ENCODE data around the gene MED14.

The MED14 gene

DNA sequence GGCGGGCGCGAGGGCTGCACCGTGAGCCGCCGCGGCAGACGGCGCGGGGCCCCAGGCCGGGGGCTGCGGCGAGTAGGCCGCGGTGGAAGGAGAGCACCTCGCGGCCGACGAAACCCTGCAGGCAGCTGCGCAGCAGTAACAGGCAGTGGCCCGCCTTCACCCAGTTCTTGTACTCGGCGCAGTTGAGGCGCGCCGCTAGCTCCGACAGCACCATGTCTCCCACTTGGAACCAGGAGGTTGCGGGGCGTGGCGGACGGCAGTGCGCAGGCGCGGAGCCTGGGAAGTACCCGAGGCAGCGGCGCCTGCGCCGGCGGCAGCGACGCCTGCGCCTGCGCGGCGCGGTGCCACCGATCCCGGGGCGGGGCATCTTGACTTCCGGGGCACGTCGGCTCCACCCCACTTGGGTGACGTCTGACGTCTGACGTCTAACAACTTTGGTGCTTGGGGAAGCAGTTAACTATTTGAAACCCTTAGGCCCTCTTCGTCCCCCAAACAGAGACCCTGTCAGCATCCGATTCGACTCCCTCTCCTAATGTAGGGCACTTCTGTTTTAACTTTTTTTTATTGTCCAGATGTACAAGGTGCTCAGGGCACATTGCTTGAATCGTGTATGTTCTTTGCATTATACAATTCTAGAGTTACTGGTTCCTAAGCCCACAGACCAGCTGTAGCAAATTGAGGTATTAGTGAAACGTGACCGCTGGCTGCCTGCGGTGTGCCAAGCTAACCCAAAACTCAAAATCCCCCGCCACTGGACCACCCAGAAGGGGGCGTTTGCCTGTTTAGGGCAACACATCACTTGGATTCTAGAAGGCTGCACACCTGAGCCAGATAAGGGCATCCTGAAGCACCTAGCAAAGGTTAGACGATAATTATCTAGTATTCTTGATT lies 87.8 kb downstream of the MED14 start, which contains the start of gene CXorf38:
TSS of gene CXorf38 (minus strand) at position 255 of the 891 bp plus-strand sequence. CDS start at position 214, 41 bp downstream.
- DNase-seq, result peak; percentile 91
- Histone ChIP-seq H3K9me3 (no peaks in the 10 kb centered on the region), H3K4me1 (0 out of 2 replicates have a peak, but pooled peaks cover 2% of the 10 kb centered on the region), H3K4me3 (ENCODE audit: low read depth, low read length) (peak within 1 kb of the TSS; percentile 74), H3K27me3 (no peaks in the 10 kb centered on the region), H3K36me3 (no peaks in the 10 kb centered on the region)
- TF ChIP-seq, protein P1, sequence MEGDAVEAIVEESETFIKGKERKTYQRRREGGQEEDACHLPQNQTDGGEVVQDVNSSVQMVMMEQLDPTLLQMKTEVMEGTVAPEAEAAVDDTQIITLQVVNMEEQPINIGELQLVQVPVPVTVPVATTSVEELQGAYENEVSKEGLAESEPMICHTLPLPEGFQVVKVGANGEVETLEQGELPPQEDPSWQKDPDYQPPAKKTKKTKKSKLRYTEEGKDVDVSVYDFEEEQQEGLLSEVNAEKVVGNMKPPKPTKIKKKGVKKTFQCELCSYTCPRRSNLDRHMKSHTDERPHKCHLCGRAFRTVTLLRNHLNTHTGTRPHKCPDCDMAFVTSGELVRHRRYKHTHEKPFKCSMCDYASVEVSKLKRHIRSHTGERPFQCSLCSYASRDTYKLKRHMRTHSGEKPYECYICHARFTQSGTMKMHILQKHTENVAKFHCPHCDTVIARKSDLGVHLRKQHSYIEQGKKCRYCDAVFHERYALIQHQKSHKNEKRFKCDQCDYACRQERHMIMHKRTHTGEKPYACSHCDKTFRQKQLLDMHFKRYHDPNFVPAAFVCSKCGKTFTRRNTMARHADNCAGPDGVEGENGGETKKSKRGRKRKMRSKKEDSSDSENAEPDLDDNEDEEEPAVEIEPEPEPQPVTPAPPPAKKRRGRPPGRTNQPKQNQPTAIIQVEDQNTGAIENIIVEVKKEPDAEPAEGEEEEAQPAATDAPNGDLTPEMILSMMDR (IDR thresholded peaks at IDR 0.05; ENCODE audit: low read depth, low read length), result no peak

DNA sequence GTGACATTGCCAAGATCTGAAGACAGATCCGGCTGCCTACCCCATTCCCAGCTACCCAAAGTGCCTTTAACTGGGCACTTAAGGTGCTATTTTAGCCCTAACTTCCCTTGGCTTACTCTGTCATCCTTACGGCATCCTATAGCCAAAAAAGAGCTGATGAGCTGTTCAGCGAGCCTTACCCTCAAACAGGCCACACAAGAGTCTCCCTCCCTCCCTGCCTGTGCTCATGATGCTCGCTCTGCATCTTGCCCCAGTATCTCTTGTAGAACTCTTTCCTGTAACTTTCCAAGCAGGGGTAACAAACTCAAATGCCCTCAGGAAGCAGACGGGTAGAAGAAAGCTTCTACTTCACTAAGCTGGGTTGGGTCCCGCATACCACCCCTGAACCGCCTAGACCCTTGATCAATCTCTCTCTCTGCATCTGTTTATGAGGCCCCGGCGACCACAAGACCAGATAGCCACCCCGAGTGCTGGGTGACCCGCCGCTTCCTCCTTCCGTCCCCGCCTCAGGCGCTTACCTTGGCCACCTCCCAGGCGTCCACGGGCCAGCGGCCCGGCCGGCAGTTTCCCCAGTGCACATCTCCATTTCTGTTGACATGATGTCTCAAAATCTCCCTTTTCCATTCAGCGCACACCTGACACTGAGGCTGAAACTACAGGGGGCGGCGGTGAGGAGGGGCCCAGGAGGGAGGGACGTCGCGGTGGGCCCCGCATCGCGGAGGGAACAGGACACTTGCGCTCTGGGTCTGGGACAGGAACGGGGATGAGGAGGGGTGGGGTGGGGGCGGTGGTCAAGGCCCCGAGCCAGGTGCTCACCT lies 88.6 kb downstream of the MED14 start:
- no peaks in the 10 kb centered on the region for H3K36me3 ChIP-seq
- 0 out of 2 replicates have a peak, but pooled peaks cover 2% of the 10 kb centered on the region for H3K4me1 ChIP-seq
- H3K27me3 ChIP-seq, result no peaks in the 10 kb centered on the region
- peak; percentile 21 for DNase-seq
- no peaks in the 10 kb centered on the region for H3K9me3 ChIP-seq
- TF ChIP-seq, protein P1 (IDR thresholded peaks at IDR 0.05; ENCODE audit: low read depth, low read length), result no peak
- peak overlapping the region; percentile 74 for H3K4me3 ChIP-seq (ENCODE audit: low read depth, low read length)

DNA sequence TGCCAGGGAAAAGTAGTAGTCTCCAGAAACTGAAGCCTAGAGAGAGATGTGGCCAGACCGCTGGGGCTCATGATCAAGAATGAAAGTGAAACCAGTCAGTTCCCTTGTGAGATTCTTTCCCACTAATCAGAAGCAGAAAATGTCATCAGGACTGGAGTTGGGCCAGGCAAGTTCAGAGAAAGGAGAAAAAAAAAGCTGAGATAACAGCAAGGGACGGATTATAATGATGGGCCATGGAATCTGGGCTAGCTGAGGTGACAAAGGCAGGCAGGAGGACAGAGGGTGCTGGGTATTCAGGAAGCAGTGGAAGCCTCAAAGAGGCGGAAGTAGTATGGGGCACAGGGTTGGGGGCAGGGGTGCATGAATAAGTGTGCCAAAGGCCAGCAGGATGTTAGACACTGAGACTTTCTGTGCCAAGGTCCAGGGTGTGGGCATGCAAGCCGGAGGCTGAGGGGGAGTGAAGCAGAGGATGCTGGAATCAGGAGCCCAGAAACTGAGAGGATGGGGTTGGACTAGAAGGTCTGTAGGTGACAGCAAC lies 90.5 kb downstream of the MED14 start:
- Histone ChIP-seq H3K27me3 (no peaks in the 10 kb centered on the region), H3K4me1 (0 out of 2 replicates have a peak, but pooled peaks cover 2% of the 10 kb centered on the region), H3K36me3 (no peaks in the 10 kb centered on the region), H3K9me3 (no peaks in the 10 kb centered on the region), H3K4me3 (ENCODE audit: low read depth, low read length) (peak overlapping the region; percentile 50)
- TF ChIP-seq, protein P1 (IDR thresholded peaks at IDR 0.05; ENCODE audit: low read depth, low read length), result no peak
- DNase-seq, result peak; percentile 12

DNA sequence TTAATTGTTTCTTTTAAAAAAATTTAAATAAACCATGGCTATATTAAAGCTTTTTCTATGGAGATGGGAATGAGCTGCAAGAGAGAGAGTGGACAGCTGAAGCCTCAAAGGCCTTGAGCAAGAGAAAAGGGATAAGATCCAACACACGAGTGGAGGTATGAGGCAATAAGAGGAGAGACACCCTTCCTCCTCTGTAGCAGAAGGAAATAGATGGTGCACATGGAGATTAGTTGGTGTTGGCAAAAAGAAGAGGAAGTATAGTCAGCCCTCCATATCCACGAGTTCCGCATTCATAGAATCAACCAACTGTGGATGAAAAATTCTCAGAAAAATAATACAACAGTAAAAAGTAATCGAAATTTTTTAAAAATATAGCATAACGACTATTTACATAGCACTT lies 91.2 kb downstream of the MED14 start:
- H3K4me1 ChIP-seq, result 0 out of 2 replicates have a peak, but pooled peaks cover 2% of the 10 kb centered on the region
- TF ChIP-seq, protein P1 (IDR thresholded peaks at IDR 0.05; ENCODE audit: low read depth, low read length), result no peak
- H3K9me3 ChIP-seq, result no peaks in the 10 kb centered on the region
- no peaks in the 10 kb centered on the region for H3K27me3 ChIP-seq
- H3K36me3 ChIP-seq, result no peaks in the 10 kb centered on the region
- H3K4me3 ChIP-seq (ENCODE audit: low read depth, low read length), result peak overlapping the region; percentile 50
- DNase-seq, result no peak

DNA sequence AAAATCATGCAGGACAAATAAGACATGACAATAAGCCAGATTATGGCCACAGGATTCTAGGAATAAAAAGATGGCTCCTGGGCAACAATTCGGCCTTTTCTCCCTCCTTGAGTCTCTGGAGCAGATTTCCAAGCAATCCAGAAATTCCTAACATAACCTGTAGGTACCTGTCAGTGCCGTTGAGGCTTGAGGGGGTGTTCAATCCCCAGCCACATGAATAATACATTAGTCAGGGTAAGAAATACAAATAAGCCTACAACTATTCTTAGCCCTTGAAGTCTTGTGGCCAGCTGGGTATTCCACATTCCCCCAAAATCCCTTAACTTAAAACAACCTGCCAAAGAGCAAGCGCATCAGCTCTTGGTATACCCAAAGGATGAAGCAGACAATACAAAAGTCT lies 97.7 kb downstream of the MED14 start:
- peaks cover 5% of the 10 kb centered on the region for H3K36me3 ChIP-seq
- no peak for DNase-seq
- no peak overlapping the region for H3K4me3 ChIP-seq (ENCODE audit: low read depth, low read length)
- H3K9me3 ChIP-seq, result no peaks in the 10 kb centered on the region
- TF ChIP-seq, protein P1 (IDR thresholded peaks at IDR 0.05; ENCODE audit: low read depth, low read length), result no peak
- no peaks in the 10 kb centered on the region for H3K4me1 ChIP-seq
- H3K27me3 ChIP-seq, result no peaks in the 10 kb centered on the region
